ENCODE data around the gene RASGRP2. TPM values are rescaled to one million over a fixed set of nuclear protein-coding genes. Genes with fewer than 3 reads are reported as not detected.

The RASGRP2 gene
- total RNA-seq, 4 donors from 2014 or later = 32.8 to 72.8 (median 34.9) TPM

- Histone ChIP-seq H3K9me3 (no peaks in the 10 kb centered on the region), H3K4me1 (peaks cover 6 to 11% (median 9%) of the 10 kb centered on the region in 4 donors), H3K36me3 (no peaks in the 10 kb centered on the region), H3K4me3 (no peak overlapping the region), H3K27me3 (peaks cover 0 to 78% (median 27%) of the 10 kb centered on the region in 4 donors), H3K27ac (replicated peaks in 1 of 4) (no peak overlapping the region)
- DNase-seq (ENCODE audit: extremely low spot score) = no peak
- 78% methylated on average over 8 of the region's 9 CpGs for WGBS
- TF ChIP-seq CTCF (IDR thresholded peaks at IDR 0.05) = no peak
- TF ChIP-seq POLR2A (IDR thresholded peaks at IDR 0.05; ENCODE audit: low read depth) = no peak
- no peak for TF ChIP-seq EP300 (IDR thresholded peaks at IDR 0.05)
- TF ChIP-seq POLR2AphosphoS5 (IDR thresholded peaks at IDR 0.05) = no peak
- intact Hi-C loops (cut with DNase I) = no loop called here
Observed at GRCh38 chr11:64720167-64720566, 23.8 kb downstream of the RASGRP2 start.

GRCh38 chr11:64719406-64719805, 24.5 kb downstream of the RASGRP2 start:
- TF ChIP-seq POLR2A (IDR thresholded peaks at IDR 0.05; ENCODE audit: low read depth) (no peak), EP300 (IDR thresholded peaks at IDR 0.05) (no peak), POLR2AphosphoS5 (IDR thresholded peaks at IDR 0.05) (no peak), CTCF (IDR thresholded peaks at IDR 0.05) (no peak)

GRCh38 chr11:64718780-64719124, 25.2 kb downstream of the RASGRP2 start:
- Histone ChIP-seq H3K4me1 (peaks cover 6 to 11% (median 10%) of the 10 kb centered on the region in 4 donors), H3K36me3 (no peaks in the 10 kb centered on the region), H3K27ac (replicated peaks in 1 of 4) (no peak overlapping the region), H3K27me3 (peaks cover 0 to 92% (median 41%) of the 10 kb centered on the region in 4 donors), H3K9me3 (no peaks in the 10 kb centered on the region), H3K4me3 (no peak overlapping the region)
- 66% methylated on average over 4 of the region's 4 CpGs for WGBS
- intact Hi-C loops (cut with DNase I) = no loop called here
- TF ChIP-seq CTCF (IDR thresholded peaks at IDR 0.05) = no peak
- TF ChIP-seq POLR2A (IDR thresholded peaks at IDR 0.05; ENCODE audit: low read depth) = no peak
- TF ChIP-seq EP300 (IDR thresholded peaks at IDR 0.05) = no peak
- no peak for DNase-seq (ENCODE audit: extremely low spot score)

More at GRCh38 chr11:64719406-64719805, 24.5 kb downstream of the RASGRP2 start:
- no peak for DNase-seq (ENCODE audit: extremely low spot score)
- WGBS = 86% methylated on average over 9 of the region's 10 CpGs
- Histone ChIP-seq H3K27ac (replicated peaks in 1 of 4) (no peak overlapping the region), H3K27me3 (peaks cover 0 to 85% (median 34%) of the 10 kb centered on the region in 4 donors), H3K36me3 (no peaks in the 10 kb centered on the region), H3K4me3 (no peak overlapping the region), H3K4me1 (peaks cover 6 to 11% (median 9%) of the 10 kb centered on the region in 4 donors), H3K9me3 (no peaks in the 10 kb centered on the region)
- intact Hi-C loops (cut with DNase I) = no loop called here

GRCh38 chr11:64718084-64718779, 25.7 kb downstream of the RASGRP2 start:
- Histone ChIP-seq H3K27me3 (peaks cover 0 to 97% (median 43%) of the 10 kb centered on the region in 4 donors), H3K27ac (replicated peaks in 1 of 4) (no peak overlapping the region), H3K36me3 (no peaks in the 10 kb centered on the region), H3K4me1 (peaks cover under 1 to 11% (median 9%) of the 10 kb centered on the region in 4 donors), H3K9me3 (no peaks in the 10 kb centered on the region), H3K4me3 (no peak overlapping the region)
- 83% methylated on average over 14 of the region's 15 CpGs for WGBS
- intact Hi-C loops (cut with DNase I) = no loop called here
- TF ChIP-seq CTCF (IDR thresholded peaks at IDR 0.05) (no peak), POLR2AphosphoS5 (IDR thresholded peaks at IDR 0.05) (no peak), POLR2A (IDR thresholded peaks at IDR 0.05; ENCODE audit: low read depth) (no peak)
- DNase-seq (ENCODE audit: extremely low spot score) = no peak

- no peak for DNase-seq (ENCODE audit: extremely low spot score)
- peaks cover 0 to 99% (median 47%) of the 10 kb centered on the region in 4 donors for H3K27me3 ChIP-seq
Observed at GRCh38 chr11:64717268-64717578, 26.7 kb downstream of the RASGRP2 start.

More at GRCh38 chr11:64717268-64717578, 26.7 kb downstream of the RASGRP2 start:
- no peaks in the 10 kb centered on the region for H3K36me3 ChIP-seq
- TF ChIP-seq POLR2AphosphoS5 (IDR thresholded peaks at IDR 0.05) = no peak
- no peak for TF ChIP-seq POLR2A (IDR thresholded peaks at IDR 0.05; ENCODE audit: low read depth)
- TF ChIP-seq CTCF (IDR thresholded peaks at IDR 0.05) = no peak
- no peak for TF ChIP-seq EP300 (IDR thresholded peaks at IDR 0.05)
- H3K4me3 ChIP-seq = no peak overlapping the region
- H3K27ac ChIP-seq (replicated peaks in 1 of 4) = no peak overlapping the region
- WGBS = 79% methylated on average over 4 of the region's 4 CpGs
- intact Hi-C loops (cut with DNase I) = no loop called here
- H3K9me3 ChIP-seq = no peaks in the 10 kb centered on the region
- H3K4me1 ChIP-seq = peaks cover 5 to 18% (median 16%) of the 10 kb centered on the region in 4 donors

All from esophagus muscularis mucosa (tissue), 4 donors.